ENCODE results near the gene ICA1. TPM values are rescaled to one million over a fixed set of nuclear protein-coding genes. Genes with fewer than 3 reads are reported as not detected.

ICA1 gene
- 100 to 1,000 TPM in 1 of 2 donors, 10 to 100 TPM in 1; 71.2 to 115 TPM for total RNA-seq

DNA sequence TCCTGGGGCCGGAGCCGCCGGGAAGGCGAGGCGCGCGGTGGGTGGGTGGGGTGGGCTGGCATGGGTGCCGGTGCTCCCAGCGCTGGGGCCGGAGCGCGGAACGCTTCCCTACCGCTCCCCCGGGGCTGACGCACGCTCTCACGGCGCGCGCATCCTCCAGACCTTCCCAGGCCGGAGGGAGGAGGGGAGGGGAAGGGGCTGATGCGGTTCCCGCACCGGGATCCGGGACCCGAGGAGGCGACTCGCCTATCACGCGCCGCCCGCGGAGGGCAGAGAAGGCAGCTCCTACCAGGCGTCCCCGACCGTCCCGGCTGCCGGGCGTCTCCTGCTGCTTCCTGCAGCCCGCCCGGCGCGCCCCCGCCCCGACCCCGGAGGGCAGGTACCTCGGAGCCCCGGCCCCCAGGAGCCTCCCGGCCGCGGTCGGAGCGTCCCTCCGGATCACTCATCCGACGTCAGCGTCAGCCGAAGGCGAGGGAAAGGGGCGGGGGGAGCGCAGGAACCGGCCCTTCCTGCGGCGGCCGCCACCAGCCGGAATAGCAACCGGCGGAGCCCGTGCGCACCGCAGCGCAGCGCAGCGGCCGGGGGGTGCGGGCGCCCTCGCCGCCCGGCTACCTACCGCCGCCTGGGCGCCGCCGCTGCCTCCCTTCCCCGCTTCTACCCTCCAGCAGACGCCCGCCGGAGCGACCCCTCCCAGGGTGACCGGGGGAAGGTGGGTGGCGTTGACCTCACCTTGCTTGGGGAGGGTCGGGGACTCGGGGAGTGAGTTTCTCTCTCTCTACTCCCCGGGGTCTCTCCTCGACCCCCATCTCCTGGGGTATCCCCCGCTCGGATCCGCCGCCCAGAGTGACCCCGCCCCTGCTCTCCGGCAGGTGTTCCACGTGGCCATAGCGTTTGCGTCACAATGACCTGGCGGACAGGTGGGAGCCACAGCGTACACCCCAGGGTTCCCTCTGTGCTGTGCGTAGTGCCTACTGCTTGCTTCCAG is at the start of gene ICA1:
TSS of gene ICA1 (minus strand) at position 457 of the 985 bp plus-strand sequence. CDS start 26,241 bp downstream, outside the sequence.
- intact Hi-C loops (cut with DNase I): no loop called here
- ATAC-seq (peak; percentile 84), DNase-seq (peak; percentile 83 to 89 (median 88))
- H3K27me3 ChIP-seq: no peaks in the 10 kb centered on the region
- H3K36me3 ChIP-seq (replicated peaks in 1 of 2; ENCODE audit: insufficient read depth in 1 of 2, low read depth in 2 of 2): no peaks in the 10 kb centered on the region
- peak within 1 kb of the TSS; percentile 54 to 95 for H3K4me3 ChIP-seq
- H3K27ac ChIP-seq: peak within 1 kb of the TSS; percentile 97 to 98 (median 97)
- no peaks in the 10 kb centered on the region for H3K9me3 ChIP-seq
- TF ChIP-seq, protein P1, sequence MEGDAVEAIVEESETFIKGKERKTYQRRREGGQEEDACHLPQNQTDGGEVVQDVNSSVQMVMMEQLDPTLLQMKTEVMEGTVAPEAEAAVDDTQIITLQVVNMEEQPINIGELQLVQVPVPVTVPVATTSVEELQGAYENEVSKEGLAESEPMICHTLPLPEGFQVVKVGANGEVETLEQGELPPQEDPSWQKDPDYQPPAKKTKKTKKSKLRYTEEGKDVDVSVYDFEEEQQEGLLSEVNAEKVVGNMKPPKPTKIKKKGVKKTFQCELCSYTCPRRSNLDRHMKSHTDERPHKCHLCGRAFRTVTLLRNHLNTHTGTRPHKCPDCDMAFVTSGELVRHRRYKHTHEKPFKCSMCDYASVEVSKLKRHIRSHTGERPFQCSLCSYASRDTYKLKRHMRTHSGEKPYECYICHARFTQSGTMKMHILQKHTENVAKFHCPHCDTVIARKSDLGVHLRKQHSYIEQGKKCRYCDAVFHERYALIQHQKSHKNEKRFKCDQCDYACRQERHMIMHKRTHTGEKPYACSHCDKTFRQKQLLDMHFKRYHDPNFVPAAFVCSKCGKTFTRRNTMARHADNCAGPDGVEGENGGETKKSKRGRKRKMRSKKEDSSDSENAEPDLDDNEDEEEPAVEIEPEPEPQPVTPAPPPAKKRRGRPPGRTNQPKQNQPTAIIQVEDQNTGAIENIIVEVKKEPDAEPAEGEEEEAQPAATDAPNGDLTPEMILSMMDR (IDR thresholded peaks at IDR 0.05): peak in 1 of 7 experiments; percentile 1
- peak; percentile 64 to 79 (median 77) for TF ChIP-seq POLR2A (IDR thresholded peaks at IDR 0.05)
- H3K4me1 ChIP-seq: peaks cover 27% of the 10 kb centered on the region
- WGBS, 2 donors: 1% methylated on average over 11 to 103 of the region's 109 CpGs

- intact Hi-C loops (cut with DNase I): no loop called here
- Histone ChIP-seq H3K27me3 (no peaks in the 10 kb centered on the region), H3K27ac (no peak overlapping the region), H3K4me1 (no peaks in the 10 kb centered on the region), H3K36me3 (replicated peaks in 1 of 2; ENCODE audit: insufficient read depth in 1 of 2, low read depth in 2 of 2) (no peaks in the 10 kb centered on the region), H3K4me3 (no peak overlapping the region), H3K9me3 (no peaks in the 10 kb centered on the region)
- ATAC-seq: no peak
- DNase-seq: no peak
- TF ChIP-seq, protein P1 (IDR thresholded peaks at IDR 0.05): no peak
- TF ChIP-seq POLR2A (IDR thresholded peaks at IDR 0.05): no peak
- WGBS, 2 donors: 64 to 77% methylated on average over 1 of the region's 1 CpG
Measured at GRCh38 chr7:8310876-8311275, 48.9 kb upstream of the ICA1 start.

- intact Hi-C loops (cut with DNase I): no loop called here
- DNase-seq (no peak), ATAC-seq (no peak)
- no peak for TF ChIP-seq POLR2A (IDR thresholded peaks at IDR 0.05)
- TF ChIP-seq, protein P1 (IDR thresholded peaks at IDR 0.05): no peak
- Histone ChIP-seq H3K9me3 (no peaks in the 10 kb centered on the region), H3K36me3 (replicated peaks in 1 of 2; ENCODE audit: insufficient read depth in 1 of 2, low read depth in 2 of 2) (no peaks in the 10 kb centered on the region), H3K4me3 (no peak overlapping the region), H3K27ac (no peak overlapping the region), H3K4me1 (no peaks in the 10 kb centered on the region), H3K27me3 (no peaks in the 10 kb centered on the region)
- 89 to 91% methylated on average over 10 of the region's 10 CpGs for WGBS, 2 donors
Measured at GRCh38 chr7:8305625-8306388, 43.8 kb upstream of the ICA1 start.

GRCh38 chr7:8305104-8305503 is 43.1 kb upstream of the ICA1 start:
- Histone ChIP-seq H3K4me1 (no peaks in the 10 kb centered on the region), H3K9me3 (no peaks in the 10 kb centered on the region), H3K27me3 (no peaks in the 10 kb centered on the region), H3K36me3 (replicated peaks in 1 of 2; ENCODE audit: insufficient read depth in 1 of 2, low read depth in 2 of 2) (no peaks in the 10 kb centered on the region), H3K27ac (no peak overlapping the region), H3K4me3 (no peak overlapping the region)
- TF ChIP-seq, protein P1 (IDR thresholded peaks at IDR 0.05): no peak
- no peak for TF ChIP-seq POLR2A (IDR thresholded peaks at IDR 0.05)
- WGBS, 2 donors: 74 to 78% methylated on average over 2 of the region's 2 CpGs
- DNase-seq: no peak
- intact Hi-C loops (cut with DNase I): no loop called here
- no peak for ATAC-seq

All from body of pancreas (tissue), 4 donors.